Limb (tissue), 2 donors: ENCODE results near the gene BRI3.

Experiments used
- DNase-seq, 2 donors: peaks; one replicate each; pipeline ENCODE4 v3.0.0-alpha.2; 2016; ENCODE audit errors: extremely low spot score in 2 of 2

BRI3 gene

GRCh38 chr7:98280791-98281756 lies at the start of gene BRI3:
Gene BRI3, plus strand, starts transcription at chr7:98281686. Its CDS starts 110 bp downstream, at chr7:98281796.
- DNase-seq, result peak; percentile 84 to 97

GRCh38 chr7:98232263-98232585 lies 49.3 kb upstream of the BRI3 start:
- no peak for DNase-seq

GRCh38 chr7:98232799-98233198 lies 48.7 kb upstream of the BRI3 start:
- no peak for DNase-seq

GRCh38 chr7:98233219-98234070 lies 48.0 kb upstream of the BRI3 start:
- DNase-seq, result no peak

- DNase-seq, result no peak
Measured at GRCh38 chr7:98234429-98235147, 46.9 kb upstream of the BRI3 start.

GRCh38 chr7:98235901-98236300 lies 45.6 kb upstream of the BRI3 start:
- no peak for DNase-seq

GRCh38 chr7:98236355-98237185 lies 44.9 kb upstream of the BRI3 start:
- DNase-seq, result no peak

- DNase-seq, result no peak
Measured at GRCh38 chr7:98238076-98238475, 43.4 kb upstream of the BRI3 start.

GRCh38 chr7:98238976-98239375 lies 42.5 kb upstream of the BRI3 start:
- DNase-seq, result no peak

- DNase-seq, result peak in 1 of 2 donors; percentile 44
Measured at GRCh38 chr7:98240961-98241673, 40.4 kb upstream of the BRI3 start.

GRCh38 chr7:98241674-98242241 lies 39.7 kb upstream of the BRI3 start:
- no peak for DNase-seq

GRCh38 chr7:98242342-98242741 lies 39.1 kb upstream of the BRI3 start:
- no peak for DNase-seq

- DNase-seq, result no peak
Measured at GRCh38 chr7:98242934-98243333, 38.6 kb upstream of the BRI3 start.

GRCh38 chr7:98244871-98245270 lies 36.6 kb upstream of the BRI3 start:
- no peak for DNase-seq

- DNase-seq, result no peak
Measured at GRCh38 chr7:98248156-98248555, 33.3 kb upstream of the BRI3 start.

GRCh38 chr7:98249106-98249505 lies 32.4 kb upstream of the BRI3 start:
- no peak for DNase-seq

GRCh38 chr7:98250789-98251188 lies 30.7 kb upstream of the BRI3 start:
- DNase-seq, result no peak

GRCh38 chr7:98251231-98251600 lies 30.3 kb upstream of the BRI3 start:
- no peak for DNase-seq

- peak; percentile 89 to 92 for DNase-seq
Measured at GRCh38 chr7:98251601-98252424, 29.7 kb upstream of the BRI3 start, which contains the start of gene TECPR1. Gene TECPR1, minus strand, starts transcription at chr7:98252232. Its CDS starts 6,086 bp downstream, at chr7:98246146.
